ENCODE data around the gene RETREG3. TPM values are rescaled to one million over a fixed set of nuclear protein-coding genes. Genes with fewer than 3 reads are reported as not detected.

Gene RETREG3
- total and polyA plus RNA-seq, 2 donors (not counting 1 experiment from before 2014, with no cell fraction given): 44.1 to 108 TPM

DNA sequence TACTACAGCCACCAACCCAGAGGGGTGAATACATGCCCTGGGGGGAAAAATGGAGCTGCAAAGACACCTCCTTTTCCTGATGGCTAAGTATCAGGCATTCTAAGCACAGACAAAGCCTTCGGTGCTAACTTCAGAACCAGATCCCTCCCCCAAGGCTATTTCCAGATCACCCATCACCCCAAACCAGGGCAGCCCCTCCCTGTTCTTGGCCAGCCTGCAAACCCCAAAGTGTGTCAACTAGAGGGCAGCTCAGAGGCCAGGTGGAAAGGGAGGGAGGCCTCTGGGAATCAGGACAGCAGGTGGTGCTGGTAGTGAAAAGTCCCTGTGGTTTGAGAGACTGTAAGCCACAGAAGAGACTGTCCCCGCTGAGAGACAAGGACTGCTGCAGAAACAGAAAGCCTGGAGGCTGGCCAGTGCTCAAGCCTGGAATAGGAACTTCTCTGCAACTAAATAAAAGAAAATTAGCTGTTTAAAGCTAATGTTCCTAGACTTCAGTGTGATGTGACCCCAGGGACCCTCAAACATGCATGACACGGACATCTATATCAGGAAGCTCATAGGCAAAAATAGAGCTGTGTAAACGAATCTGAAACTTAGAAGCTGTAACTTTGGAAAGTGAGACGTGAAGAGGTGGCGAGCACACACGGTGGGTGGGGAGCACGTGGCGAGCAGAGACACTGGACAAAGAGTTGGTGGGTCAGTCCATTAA is 9.4 kb upstream of the RETREG3 start:
- Histone ChIP-seq H3K9me3 (ENCODE audit: control extremely low read depth in 1 of 3, control insufficient read depth in 2 of 3, insufficient read depth in 1 of 3, low read length in 2 of 3) (no peaks in the 10 kb centered on the region), H3K36me3 (replicated peaks in 1 of 2; ENCODE audit: control extremely low read depth in 1 of 2, control insufficient read depth in 1 of 2, extremely low read depth in 1 of 2, insufficient read depth in 2 of 2, low read length in 1 of 2) (peaks cover 0 to 21% of the 10 kb centered on the region in 2 experiments), H3K4me3 (ENCODE audit: control extremely low read depth in 1 of 5, extremely low read depth in 1 of 5, insufficient read depth in 1 of 5, low read depth in 2 of 5, low read length in 4 of 5) (peak overlapping the region in 3 of 5 experiments; percentile 3 to 43 (median 25)), H3K79me2 (ENCODE audit: control insufficient read depth, insufficient read depth, low read length) (no peaks in the 10 kb centered on the region), H3K4me2 (replicated peaks; ENCODE audit: low read depth, low read length, poor library complexity, severe bottlenecking) (peak overlapping the region; percentile 59), H2AFZ (ENCODE audit: insufficient read depth, low read depth, low read length, poor library complexity, severe bottlenecking) (peak overlapping the region; percentile 67), H3K27me3 (replicated peaks in 1 of 4; ENCODE audit: control extremely low read depth in 1 of 4, control insufficient read depth in 3 of 4, insufficient read depth in 4 of 4, low read length in 3 of 4) (no peaks in the 10 kb centered on the region), H3K27ac (ENCODE audit: low read length in 2 of 2) (no peak overlapping the region), H3K4me1 (ENCODE audit: control insufficient read depth in 2 of 2, insufficient read depth in 2 of 2, low read length in 2 of 2) (peaks cover 10 to 18% of the 10 kb centered on the region in 2 donors), H3K9ac (ENCODE audit: low read length) (peak overlapping the region; percentile 47), H4K20me1 (ENCODE audit: control insufficient read depth, insufficient read depth, low read length, poor library complexity, severe bottlenecking) (no peaks in the 10 kb centered on the region)
- no peaks in the 10 kb centered on the region for H3K9me3 Mint-ChIP-seq (ENCODE audit: insufficient read depth)
- H3K27ac Mint-ChIP-seq: no peak overlapping the region
- peak; percentile 51 for DNase-seq
- H3K4me3 Mint-ChIP-seq: peak overlapping the region; percentile 60
- WGBS (ENCODE audit: insufficient coverage): 16% methylated on average over 7 of the region's 9 CpGs
- H3K4me1 Mint-ChIP-seq: peaks cover 21% of the 10 kb centered on the region
- intact Hi-C loops (cut with micrococcal nuclease): no loop called here
- ATAC-seq (ENCODE audit: low read depth): peak; percentile 49
- POLR2A ChIA-PET: no interaction called here
- CTCF ChIA-PET: interaction anchor here (0.6 to 1.9 kb wide), 8 partner anchors 12 to 203 kb away, joined by 3 to 7 read pairs (median 4); partner anchors contain the start of gene PLEKHH3
- TF ChIP-seq, protein P1, sequence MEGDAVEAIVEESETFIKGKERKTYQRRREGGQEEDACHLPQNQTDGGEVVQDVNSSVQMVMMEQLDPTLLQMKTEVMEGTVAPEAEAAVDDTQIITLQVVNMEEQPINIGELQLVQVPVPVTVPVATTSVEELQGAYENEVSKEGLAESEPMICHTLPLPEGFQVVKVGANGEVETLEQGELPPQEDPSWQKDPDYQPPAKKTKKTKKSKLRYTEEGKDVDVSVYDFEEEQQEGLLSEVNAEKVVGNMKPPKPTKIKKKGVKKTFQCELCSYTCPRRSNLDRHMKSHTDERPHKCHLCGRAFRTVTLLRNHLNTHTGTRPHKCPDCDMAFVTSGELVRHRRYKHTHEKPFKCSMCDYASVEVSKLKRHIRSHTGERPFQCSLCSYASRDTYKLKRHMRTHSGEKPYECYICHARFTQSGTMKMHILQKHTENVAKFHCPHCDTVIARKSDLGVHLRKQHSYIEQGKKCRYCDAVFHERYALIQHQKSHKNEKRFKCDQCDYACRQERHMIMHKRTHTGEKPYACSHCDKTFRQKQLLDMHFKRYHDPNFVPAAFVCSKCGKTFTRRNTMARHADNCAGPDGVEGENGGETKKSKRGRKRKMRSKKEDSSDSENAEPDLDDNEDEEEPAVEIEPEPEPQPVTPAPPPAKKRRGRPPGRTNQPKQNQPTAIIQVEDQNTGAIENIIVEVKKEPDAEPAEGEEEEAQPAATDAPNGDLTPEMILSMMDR (IDR thresholded peaks at IDR 0.05): no peak
- no peak for TF ChIP-seq EZH2 (IDR thresholded peaks at IDR 0.05; ENCODE audit: borderline replicate concordance, insufficient read depth, low read depth, low read length, poor library complexity, severe bottlenecking)
- H3K27me3 Mint-ChIP-seq: no peaks in the 10 kb centered on the region

DNA sequence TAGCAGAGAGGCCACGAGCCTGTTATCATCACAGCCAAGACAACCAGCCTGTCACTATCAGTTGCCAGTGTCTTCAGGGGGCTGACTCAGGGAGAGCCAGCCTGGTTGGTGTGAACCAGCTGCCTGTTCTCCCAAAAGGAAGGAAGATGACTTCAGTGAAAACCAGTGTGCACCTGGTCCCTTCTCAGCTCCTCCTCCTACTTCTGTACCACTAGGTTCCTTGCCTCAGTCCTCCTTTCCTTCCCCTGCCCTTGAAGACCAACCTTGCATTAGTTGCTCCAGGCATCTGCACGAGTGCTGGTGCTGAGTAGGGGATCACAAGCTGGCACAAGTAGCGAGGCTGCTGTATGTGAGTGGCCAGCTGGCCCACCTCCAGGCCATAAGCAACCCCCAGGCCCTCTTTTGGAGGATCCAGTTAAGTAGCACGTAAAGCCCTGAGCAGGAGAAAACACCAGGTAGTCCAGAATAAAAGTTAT is 8.8 kb upstream of the RETREG3 start:
- ATAC-seq (ENCODE audit: low read depth) (no peak), DNase-seq (no peak)
- 71% methylated on average over 4 of the region's 4 CpGs for WGBS (ENCODE audit: insufficient coverage)
- POLR2A ChIA-PET: interaction anchor here (0.6 kb wide), 1 partner anchor 183 kb away, joined by 3 read pairs; no protein-coding TSS in a partner anchor
- no peak overlapping the region for H3K27ac ChIP-seq (ENCODE audit: low read length in 2 of 2)
- H3K4me3 ChIP-seq (ENCODE audit: control extremely low read depth in 1 of 5, extremely low read depth in 1 of 5, insufficient read depth in 1 of 5, low read depth in 2 of 5, low read length in 4 of 5): no peak overlapping the region
- intact Hi-C loops (cut with micrococcal nuclease): no loop called here
- H3K27me3 Mint-ChIP-seq: no peaks in the 10 kb centered on the region
- no peak overlapping the region for H3K9ac ChIP-seq (ENCODE audit: low read length)
- H2AFZ ChIP-seq (ENCODE audit: insufficient read depth, low read depth, low read length, poor library complexity, severe bottlenecking): peak overlapping the region; percentile 67
- H4K20me1 ChIP-seq (ENCODE audit: control insufficient read depth, insufficient read depth, low read length, poor library complexity, severe bottlenecking): no peaks in the 10 kb centered on the region
- peak overlapping the region; percentile 50 for H3K27ac Mint-ChIP-seq
- no peaks in the 10 kb centered on the region for H3K79me2 ChIP-seq (ENCODE audit: control insufficient read depth, insufficient read depth, low read length)
- peaks cover 10 to 18% of the 10 kb centered on the region in 2 donors for H3K4me1 ChIP-seq (ENCODE audit: control insufficient read depth in 2 of 2, insufficient read depth in 2 of 2, low read length in 2 of 2)
- no peaks in the 10 kb centered on the region for H3K27me3 ChIP-seq (replicated peaks in 1 of 4; ENCODE audit: control extremely low read depth in 1 of 4, control insufficient read depth in 3 of 4, insufficient read depth in 4 of 4, low read length in 3 of 4)
- H3K9me3 Mint-ChIP-seq (ENCODE audit: insufficient read depth): no peaks in the 10 kb centered on the region
- H3K9me3 ChIP-seq (ENCODE audit: control extremely low read depth in 1 of 3, control insufficient read depth in 2 of 3, insufficient read depth in 1 of 3, low read length in 2 of 3): no peaks in the 10 kb centered on the region
- CTCF ChIA-PET: interaction anchor here (1.2 to 1.9 kb wide), 6 partner anchors 40 to 204 kb away, joined by 3 to 7 read pairs (median 5); partner anchors contain the start of gene PLEKHH3
- TF ChIP-seq, protein P1 (IDR thresholded peaks at IDR 0.05): no peak
- TF ChIP-seq EZH2 (IDR thresholded peaks at IDR 0.05; ENCODE audit: borderline replicate concordance, insufficient read depth, low read depth, low read length, poor library complexity, severe bottlenecking): no peak
- peak overlapping the region; percentile 59 for H3K4me2 ChIP-seq (replicated peaks; ENCODE audit: low read depth, low read length, poor library complexity, severe bottlenecking)
- H3K36me3 ChIP-seq (replicated peaks in 1 of 2; ENCODE audit: control extremely low read depth in 1 of 2, control insufficient read depth in 1 of 2, extremely low read depth in 1 of 2, insufficient read depth in 2 of 2, low read length in 1 of 2): peaks cover 0 to 22% of the 10 kb centered on the region in 2 experiments
- no peak overlapping the region for H3K4me3 Mint-ChIP-seq
- H3K4me1 Mint-ChIP-seq: peaks cover 21% of the 10 kb centered on the region

All from B cell (primary cell).